HG03342 (cell line): ENCODE results near the gene PRAC1.
"Not testable (repeated sequence)": the region's sequence is repeated elsewhere in the genome, so short reads cannot be mapped to it uniquely, and the experiment has no call there.

Experiments used
- ATAC-seq: cut with Tn5 transposase; IDR thresholded peaks from one replicate; pipeline ENCODE4 v1.9.1; 2021; ENCODE audit warnings: mild to moderate bottlenecking, moderate library complexity; ENCODE audit not compliant: unreplicated experiment

PRAC1 gene

DNA sequence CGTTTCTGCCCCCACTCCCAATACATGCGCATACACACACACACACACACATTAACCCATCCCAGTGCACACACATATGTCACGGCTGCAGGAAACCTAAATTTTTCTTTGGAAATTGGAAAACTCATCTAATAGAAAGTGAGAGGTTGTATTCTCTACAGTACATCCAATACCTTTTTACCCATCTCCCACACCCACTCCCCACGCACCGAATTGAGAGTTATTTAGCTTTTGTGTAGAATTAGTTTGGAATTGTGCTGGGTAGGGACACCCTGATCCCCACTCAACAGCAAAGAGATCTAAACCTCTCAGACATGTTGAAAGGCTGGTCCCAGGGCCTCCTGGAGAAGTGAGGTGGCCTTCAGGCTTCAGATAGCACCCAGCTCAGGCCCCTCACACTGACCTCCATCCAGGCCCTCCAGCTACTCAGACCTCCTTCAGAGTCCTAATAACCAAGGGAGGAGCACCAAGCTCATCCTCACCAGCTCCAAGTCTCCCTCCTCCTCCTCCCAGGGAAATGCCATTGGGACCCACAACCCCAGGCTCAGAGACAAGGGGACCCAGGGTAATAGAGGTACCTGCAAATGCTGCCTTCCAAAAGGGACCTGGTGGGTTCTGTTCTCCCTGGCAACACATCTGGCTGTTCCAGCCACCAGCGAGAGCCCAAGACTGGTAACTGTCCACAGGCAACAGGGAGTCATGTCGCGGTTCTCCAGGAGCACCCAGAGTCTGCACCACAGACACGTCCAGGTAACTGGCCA lies 5.3 kb upstream of the PRAC1 start:
- no peak for ATAC-seq

DNA sequence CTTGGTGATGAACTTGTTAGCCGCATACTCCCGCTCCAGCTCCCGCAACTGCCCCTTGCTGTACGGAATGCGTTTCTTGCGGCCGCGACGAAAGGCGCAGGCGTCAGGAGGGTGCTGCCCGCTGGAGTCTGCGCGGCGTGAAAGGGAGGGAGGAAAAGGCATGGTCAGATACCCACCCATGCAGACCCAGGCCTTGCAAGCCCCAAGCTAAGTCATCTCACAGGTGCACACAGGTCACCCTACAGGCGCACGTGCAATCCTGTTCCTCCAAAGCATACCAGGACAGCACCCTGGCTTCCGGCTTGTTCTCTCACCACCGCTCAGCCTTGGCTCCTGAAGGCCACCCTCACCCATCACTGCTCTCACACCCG lies 4.6 kb upstream of the PRAC1 start:
- ATAC-seq = no peak

GRCh38 chr17:48726114-48726915 lies 4.0 kb upstream of the PRAC1 start:
- ATAC-seq = no peak

GRCh38 chr17:48725288-48726064 lies 3.2 kb upstream of the PRAC1 start:
- ATAC-seq = no peak

- no peak for ATAC-seq
These were observed 2.6 kb upstream of the PRAC1 start for GRCh38 chr17:48725004-48725287.

DNA sequence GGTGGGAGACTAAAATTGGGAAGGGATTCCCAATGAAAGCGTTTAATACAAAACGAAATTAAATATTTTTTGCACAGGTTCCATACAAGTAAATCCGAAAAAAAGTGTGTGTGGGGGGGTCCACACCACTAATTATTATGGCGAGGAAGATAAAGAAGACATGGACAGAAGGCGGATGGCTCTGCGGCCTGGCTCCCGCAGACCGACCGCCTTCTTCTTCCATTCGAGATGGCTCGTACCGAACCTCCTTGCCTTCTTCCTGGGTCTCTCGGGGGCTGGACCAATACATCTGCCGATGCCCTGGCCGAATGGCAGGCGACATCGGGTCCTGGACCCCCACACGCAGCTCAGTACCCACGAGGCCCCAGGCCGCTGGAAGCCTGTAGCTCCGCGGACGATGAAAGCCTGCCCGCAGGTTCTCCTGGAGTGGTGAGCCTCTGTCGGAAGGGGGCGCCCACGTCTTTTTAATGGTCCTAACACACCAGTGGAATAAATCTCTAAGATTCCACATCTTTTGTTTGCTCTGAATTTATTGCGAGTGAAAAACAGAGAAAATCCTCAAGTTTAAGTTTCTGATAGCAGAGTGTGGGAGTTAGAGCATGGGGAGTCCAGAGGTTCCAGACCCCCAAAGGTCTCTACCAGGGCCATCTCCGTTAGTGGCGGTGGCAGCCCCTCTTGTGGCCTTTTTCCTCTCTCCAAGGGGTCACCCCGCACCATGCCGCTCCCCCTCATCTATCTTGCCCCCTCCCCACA lies 2.1 kb upstream of the PRAC1 start:
- ATAC-seq = no peak

GRCh38 chr17:48723423-48724250 lies 1.3 kb upstream of the PRAC1 start:
- ATAC-seq = no peak

DNA sequence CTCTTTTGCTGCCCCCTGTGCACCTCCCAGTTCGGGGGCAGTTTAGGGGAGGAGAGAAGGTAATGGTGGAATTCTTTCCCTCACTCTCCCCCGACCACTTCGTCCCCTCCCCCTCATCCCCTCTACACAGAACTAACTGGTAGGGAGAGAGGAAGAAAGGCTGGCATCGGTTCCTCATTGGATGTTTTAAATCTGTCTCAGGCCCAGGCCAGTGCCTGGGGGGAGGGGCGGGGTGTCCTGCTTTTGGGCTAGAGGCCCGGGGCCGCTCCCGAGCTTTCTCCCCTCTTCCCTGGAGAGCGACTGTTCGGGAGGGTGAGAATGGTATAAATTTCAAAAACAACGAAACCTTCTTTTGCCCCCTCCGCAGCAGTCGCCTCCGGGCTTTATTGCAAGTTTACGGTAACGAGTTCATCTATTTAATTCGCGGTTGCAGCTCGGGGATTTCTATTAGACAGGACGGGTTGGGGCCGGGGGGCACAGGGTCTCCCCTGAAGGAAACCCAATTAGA lies 651 bp upstream of the PRAC1 start, which contains the start of gene PRAC2:
TSS of gene PRAC2 (plus strand) at position 271 of the 508 bp plus-strand sequence. CDS start 1,226 bp downstream, outside the sequence.
- no peak for ATAC-seq

DNA sequence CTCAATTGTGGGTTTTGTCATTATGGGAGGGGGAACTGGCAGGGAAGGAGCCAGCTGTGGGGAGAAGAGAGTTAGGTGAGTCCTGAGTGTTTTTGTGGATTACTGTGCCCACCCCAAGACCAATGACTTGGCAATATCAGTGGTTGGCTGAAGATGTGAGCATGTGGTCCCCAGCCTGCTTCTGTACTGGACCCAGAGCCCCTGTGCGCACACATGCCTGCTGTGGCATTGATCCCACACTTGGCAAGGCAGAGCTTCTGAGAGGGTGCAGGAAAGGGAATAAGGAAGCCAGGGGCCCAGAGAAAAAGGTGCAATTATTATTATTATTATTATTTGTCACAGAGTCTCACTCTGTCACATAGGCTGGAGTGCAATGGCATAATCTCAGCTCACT lies 1.3 kb downstream of the PRAC1 start:
- ATAC-seq = no peak

GRCh38 chr17:48720266-48721008 lies 1.9 kb downstream of the PRAC1 start:
- no peak for ATAC-seq

DNA sequence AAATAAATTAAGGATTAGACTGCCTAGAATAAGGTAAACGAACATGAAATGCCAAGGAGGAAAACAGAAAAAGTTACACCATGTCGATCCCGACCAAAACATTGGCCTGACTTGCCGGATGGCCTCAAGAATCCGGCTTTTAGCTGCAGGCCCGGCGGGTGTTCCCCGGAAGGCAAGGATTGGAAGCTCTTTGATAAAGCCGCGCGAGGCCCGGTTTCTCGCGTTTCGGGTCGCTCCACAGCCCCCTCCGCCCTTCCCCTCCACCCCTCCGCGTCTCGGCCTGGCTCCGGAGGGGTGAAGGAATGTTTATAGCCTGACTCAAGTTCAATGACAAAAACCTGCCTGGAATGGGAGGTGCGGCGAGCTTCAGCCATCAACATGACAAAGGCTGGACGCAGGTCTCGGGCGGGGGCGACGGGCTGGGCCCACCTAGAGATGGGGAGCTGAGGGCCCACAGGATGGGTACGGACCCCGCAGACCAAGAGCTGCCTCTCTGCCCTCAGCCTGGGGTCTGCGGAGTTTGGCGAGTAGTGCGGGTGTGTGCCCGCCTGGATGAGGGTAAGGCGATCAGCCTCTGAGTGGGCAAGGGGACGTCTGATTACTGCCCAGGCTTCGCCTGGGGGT lies 2.6 kb downstream of the PRAC1 start:
- no peak for ATAC-seq

GRCh38 chr17:48718761-48719641 lies 3.3 kb downstream of the PRAC1 start:
- ATAC-seq = no peak

- ATAC-seq = no peak
These were observed 4.0 kb downstream of the PRAC1 start for GRCh38 chr17:48718227-48718760.

DNA sequence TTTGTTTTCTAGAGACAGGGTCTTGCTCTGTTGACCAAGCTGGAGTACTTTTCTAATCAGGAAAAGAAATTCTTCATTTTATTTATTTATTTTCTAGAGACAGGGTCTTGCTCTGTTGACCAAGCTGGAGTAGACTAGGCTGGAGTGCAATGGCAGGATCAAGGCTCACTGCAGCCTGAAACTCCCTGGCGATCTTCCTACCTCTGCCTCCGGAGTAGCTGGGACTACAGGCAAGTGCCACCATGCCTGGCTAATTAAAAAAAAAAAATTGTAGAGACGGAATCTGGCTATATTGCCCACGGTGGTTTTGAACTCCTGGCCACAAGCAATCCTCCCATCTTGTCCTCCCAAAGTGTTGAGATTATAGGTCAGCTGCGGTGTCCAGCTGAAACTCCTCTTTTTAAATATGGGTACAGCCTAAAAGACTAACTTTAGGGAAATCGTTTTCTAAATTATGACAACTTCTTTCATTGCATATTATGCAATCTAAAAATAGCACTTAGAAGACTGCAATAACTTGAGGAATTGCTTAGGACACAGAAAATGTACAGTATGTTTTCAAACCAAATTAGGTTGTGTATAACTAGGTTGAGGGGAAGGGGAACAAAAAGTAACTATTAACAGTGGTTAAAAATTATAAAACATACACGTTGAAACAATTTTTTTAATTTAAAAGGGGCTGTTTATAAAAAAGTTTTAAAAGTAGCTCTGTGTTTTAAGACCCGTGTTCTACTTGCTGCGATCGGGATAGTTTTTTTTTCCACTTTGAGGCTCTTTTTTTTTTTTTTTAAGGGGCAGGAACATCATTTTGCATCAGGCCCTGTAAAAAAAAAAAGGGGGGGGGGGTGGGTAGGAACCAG lies 4.7 kb downstream of the PRAC1 start:
- ATAC-seq = no peak

DNA sequence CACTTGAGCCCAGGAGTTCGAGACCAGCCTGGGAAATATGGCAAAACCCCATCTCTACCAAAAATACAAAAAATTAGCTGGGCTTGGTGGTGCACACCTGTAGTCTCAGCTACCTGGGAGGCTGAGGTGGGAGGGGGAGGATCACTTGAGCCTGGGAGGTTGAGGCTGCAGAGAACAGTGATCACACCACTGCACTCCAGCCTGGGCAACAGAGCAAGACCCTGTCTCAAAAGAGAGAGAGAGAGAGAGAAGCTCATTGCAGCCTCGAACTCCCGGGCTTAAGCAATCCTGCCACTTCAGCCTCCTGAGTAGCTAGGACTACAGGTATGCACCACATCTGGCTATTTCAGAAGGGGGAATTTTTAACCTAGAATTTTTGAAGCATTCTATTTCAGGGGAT lies 5.8 kb downstream of the PRAC1 start:
- ATAC-seq = not testable (repeated sequence)
